Neural cell (in vitro differentiated cells): ENCODE data around the gene NKX3-2. TPM values are rescaled to one million over a fixed set of nuclear protein-coding genes. Genes with fewer than 3 reads are reported as not detected.

Source experiments
- H2AFZ ChIP-seq: fragments of 200-600, 300-800 bp; sonication (generic), shearing (Covaris generic); 2 replicates; pipeline ENCODE4 v1.6.0; 2014; ENCODE audit warnings: low read depth, mild to moderate bottlenecking, antibody characterized with exemption, low read length, moderate library complexity
- H3F3A ChIP-seq: fragments of 200-600 bp; shearing (Covaris generic); 2 replicates; pipeline ENCODE4 v1.6.1; 2016; ENCODE audit warnings: mild to moderate bottlenecking, moderate library complexity, mixed read lengths, antibody characterized with exemption, low read length; ENCODE audit not compliant: insufficient read depth, poor library complexity, severe bottlenecking
- H3K27ac ChIP-seq: fragments of 200-600, 300-800 bp; sonication (generic), shearing (Covaris generic); 2 replicates; pipeline ENCODE4 v1.5.1; 2014; ENCODE audit warnings: mild to moderate bottlenecking, low read length, moderate library complexity
- H3K27me3 ChIP-seq: fragments of 300-800, 200-600 bp; sonication (generic), shearing (Covaris generic); 2 replicates; pipeline ENCODE4 v1.6.0; 2014; ENCODE audit warnings: mild to moderate bottlenecking, low read depth, low read length, moderate library complexity; ENCODE audit not compliant: insufficient read depth
- H3K36me3 ChIP-seq: fragments of 300-800, 200-600 bp; sonication (generic), shearing (Covaris generic); 2 replicates; pipeline ENCODE4 v1.5.1; 2014; ENCODE audit warnings: mild to moderate bottlenecking, antibody characterized with exemption, low read length, moderate library complexity; ENCODE audit not compliant: insufficient read depth
- H3K4me2 ChIP-seq: fragments of 300-800, 200-600 bp; sonication (generic), shearing (Covaris generic); 2 replicates; pipeline ENCODE4 v1.6.0; 2014; ENCODE audit warnings: mild to moderate bottlenecking, low read length
- H3K4me3 ChIP-seq: fragments of 300-800, 200-600 bp; sonication (generic), shearing (Covaris generic); 2 replicates; pipeline ENCODE4 v1.5.1; 2014; ENCODE audit warnings: mild to moderate bottlenecking, low read length, moderate library complexity
- H3K79me2 ChIP-seq: fragments of 200-600 bp; shearing (Covaris generic); replicated peaks from 2 replicates; pipeline ENCODE4 v1.6.0; 2014; ENCODE audit warnings: mild to moderate bottlenecking, low read length, moderate library complexity; ENCODE audit not compliant: insufficient read depth
- H3K9ac ChIP-seq: fragments of 300-800, 200-600 bp; sonication (generic), shearing (Covaris generic); 2 replicates; pipeline ENCODE4 v1.6.1; 2016; ENCODE audit warnings: mild to moderate bottlenecking, low read length, mixed read lengths
- H3K9me2 ChIP-seq: fragments of 200-600 bp; shearing (Covaris generic); 2 replicates; pipeline ENCODE4 v1.6.1; 2016; ENCODE audit warnings: mild to moderate bottlenecking, low read length, mixed read lengths; ENCODE audit not compliant: insufficient read depth
- H3K9me3 ChIP-seq: fragments of 200-600, 300-800 bp; sonication (generic), shearing (Covaris generic); 2 replicates; pipeline ENCODE4 v1.6.1; 2016; ENCODE audit warnings: mild to moderate bottlenecking, mixed run types, low read length, moderate library complexity, mixed read lengths
- H4K20me1 ChIP-seq: fragments of 200-600 bp; shearing (Covaris generic); 2 replicates; pipeline ENCODE4 v1.6.1; 2016; ENCODE audit warnings: mild to moderate bottlenecking, mixed run types; ENCODE audit not compliant: insufficient read depth
- CTCF ChIP-seq: fragments of 450-650 bp; IDR thresholded peaks from 2 replicates; pipeline ENCODE4 v1.5.1; 2014; ENCODE audit warnings: antibody characterized with exemption, mild to moderate bottlenecking, moderate library complexity; ENCODE audit not compliant: poor library complexity, severe bottlenecking
- EP300 ChIP-seq: fragments of 450-650 bp; conservative IDR thresholded peaks from 2 replicates; pipeline ENCODE4 v1.6.1; 2014; ENCODE audit warnings: antibody characterized with exemption, mild to moderate bottlenecking, moderate library complexity; ENCODE audit not compliant: poor library complexity, severe bottlenecking
- EZH2 ChIP-seq: fragments of 200-600, 300-800 bp; shearing (Covaris generic), sonication (generic); IDR thresholded peaks from 2 replicates; pipeline ENCODE4 v1.6.1; 2014; ENCODE audit warnings: antibody characterized with exemption, low read length, borderline replicate concordance, mild to moderate bottlenecking; ENCODE audit not compliant: insufficient read depth, poor library complexity, severe bottlenecking
- MXI1 ChIP-seq: fragments of 450-650 bp; conservative IDR thresholded peaks from 2 replicates; pipeline ENCODE4 v1.6.1; 2014; ENCODE audit warnings: antibody characterized with exemption, mild to moderate bottlenecking; ENCODE audit not compliant: poor library complexity, severe bottlenecking
- POLR2AphosphoS5 ChIP-seq: IDR thresholded peaks from 2 replicates; pipeline ENCODE4 v1.6.1; 2012
- RAD21 ChIP-seq: fragments of 450-650 bp; conservative IDR thresholded peaks from 2 replicates; pipeline ENCODE4 v1.6.1; 2014; ENCODE audit warnings: antibody characterized with exemption, mild to moderate bottlenecking, moderate library complexity
- REST ChIP-seq: IDR thresholded peaks from 2 replicates; pipeline ENCODE4 v1.6.1; 2012; ENCODE audit warnings: borderline replicate concordance
- SMC3 ChIP-seq: fragments of 450-650 bp; conservative IDR thresholded peaks from 2 replicates; pipeline ENCODE4 v1.6.1; 2014; ENCODE audit warnings: antibody characterized with exemption, mild to moderate bottlenecking, moderate library complexity; ENCODE audit not compliant: poor library complexity
- TAF1 ChIP-seq: IDR thresholded peaks from 2 replicates; pipeline ENCODE4 v1.6.1; 2012; ENCODE audit warnings: low read depth
- polyA plus RNA-seq: library from polyadenylated mRNA; depleted of rRNA; stranded (reverse); fragments of >200 nt; gene quantifications from 2 replicates; pipeline ENCODE4 v1.2.3, GENCODE V29; 2014

The NKX3-2 gene
- polyA plus RNA-seq, 1 donor from 2014 or later, result not detected

- Histone ChIP-seq H2AFZ (no peak overlapping the region), H3K4me3 (no peak overlapping the region), H3K36me3 (no peaks in the 10 kb centered on the region), H3K9me2 (no peaks in the 10 kb centered on the region), H3K4me2 (no peak overlapping the region), H3K79me2 (no peaks in the 10 kb centered on the region), H3K27ac (no peak overlapping the region), H3K9ac (no peak overlapping the region), H3K9me3 (peaks cover 17% of the 10 kb centered on the region), H3F3A (no peaks in the 10 kb centered on the region), H3K27me3 (peaks cover 99% of the 10 kb centered on the region), H4K20me1 (no peaks in the 10 kb centered on the region)
- no peak for TF ChIP-seq MXI1
- TF ChIP-seq RAD21, result no peak
- TF ChIP-seq EZH2, result peak; percentile 51
- TF ChIP-seq CTCF, result no peak
These were observed 7.1 kb downstream of the NKX3-2 start for GRCh38 chr4:13537011-13537831.

- Histone ChIP-seq H3K27me3 (peaks cover 99% of the 10 kb centered on the region), H3F3A (no peaks in the 10 kb centered on the region), H3K27ac (no peak overlapping the region), H3K4me2 (no peak overlapping the region), H3K9ac (no peak overlapping the region), H3K36me3 (no peaks in the 10 kb centered on the region), H3K79me2 (no peaks in the 10 kb centered on the region), H3K9me3 (peaks cover 17% of the 10 kb centered on the region), H2AFZ (no peak overlapping the region), H4K20me1 (no peaks in the 10 kb centered on the region), H3K4me3 (no peak overlapping the region), H3K9me2 (no peaks in the 10 kb centered on the region)
- TF ChIP-seq RAD21, result no peak
- TF ChIP-seq EP300, result no peak
- TF ChIP-seq SMC3, result no peak
- TF ChIP-seq EZH2, result no peak
- no peak for TF ChIP-seq POLR2AphosphoS5
- no peak for TF ChIP-seq MXI1
- TF ChIP-seq REST, result no peak
- TF ChIP-seq TAF1, result no peak
- TF ChIP-seq CTCF, result no peak
These were observed 7.7 kb downstream of the NKX3-2 start for GRCh38 chr4:13536607-13537006.
